T-helper 1 cell treated with Interleukin-12 subunit alpha and Interleukin-12 subunit beta and Interleukin-4 antibody, amounts not matched to agents 30 μg/mL and 1 μg/mL, for 36 hours (primary cell): ENCODE data around the gene PIAS1.
"Not testable (repeated sequence)": the region's sequence is repeated elsewhere in the genome, so short reads cannot be mapped to it uniquely, and the experiment has no call there.

ENCODE experiments used
- H3K27ac Mint-ChIP-seq: one replicate; pipeline ENCODE4 v1.8.0; 2021; ENCODE audit warnings: mild to moderate bottlenecking, mixed read lengths
- H3K27me3 Mint-ChIP-seq: one replicate; pipeline ENCODE4 v1.8.0; 2021; ENCODE audit warnings: low read depth, mixed read lengths
- H3K36me3 Mint-ChIP-seq: one replicate; pipeline ENCODE4 v1.8.0; 2021; ENCODE audit warnings: low read depth, mixed read lengths
- H3K4me1 Mint-ChIP-seq: one replicate; pipeline ENCODE4 v1.8.0; 2021; ENCODE audit warnings: low read depth, mixed read lengths
- H3K4me3 Mint-ChIP-seq: one replicate; pipeline ENCODE4 v1.8.0; 2021; ENCODE audit warnings: mild to moderate bottlenecking, moderate library complexity, mixed read lengths
- H3K9me3 Mint-ChIP-seq: one replicate; pipeline ENCODE4 v1.8.0; 2021; ENCODE audit warnings: mixed read lengths

PIAS1 gene

GRCh38 chr15:68231102-68231818 lies 177.1 kb downstream of the PIAS1 start:
- H3K9me3 Mint-ChIP-seq: no peaks in the 10 kb centered on the region
- peaks cover 30% of the 10 kb centered on the region for H3K4me1 Mint-ChIP-seq
- no peak overlapping the region for H3K27ac Mint-ChIP-seq
- H3K4me3 Mint-ChIP-seq: peak overlapping the region; percentile 8
- peaks cover 4% of the 10 kb centered on the region for H3K27me3 Mint-ChIP-seq
- peaks cover 5% of the 10 kb centered on the region for H3K36me3 Mint-ChIP-seq

- no peak overlapping the region for H3K4me3 Mint-ChIP-seq
- H3K36me3 Mint-ChIP-seq: peaks cover 5% of the 10 kb centered on the region
- H3K9me3 Mint-ChIP-seq: no peaks in the 10 kb centered on the region
- no peak overlapping the region for H3K27ac Mint-ChIP-seq
- H3K27me3 Mint-ChIP-seq: peaks cover 4% of the 10 kb centered on the region
- peaks cover 23% of the 10 kb centered on the region for H3K4me1 Mint-ChIP-seq
Observed at GRCh38 chr15:68232449-68232848, 178.3 kb downstream of the PIAS1 start.

- H3K36me3 Mint-ChIP-seq: peaks cover 5% of the 10 kb centered on the region
- peaks cover 18% of the 10 kb centered on the region for H3K4me1 Mint-ChIP-seq
- no peaks in the 10 kb centered on the region for H3K9me3 Mint-ChIP-seq
- no peak overlapping the region for H3K4me3 Mint-ChIP-seq
- H3K27ac Mint-ChIP-seq: no peak overlapping the region
- peaks cover 4% of the 10 kb centered on the region for H3K27me3 Mint-ChIP-seq
Observed at GRCh38 chr15:68232937-68233336, 178.8 kb downstream of the PIAS1 start.

GRCh38 chr15:68234060-68234459 lies 179.9 kb downstream of the PIAS1 start:
- Mint-ChIP-seq H3K36me3 (no peaks in the 10 kb centered on the region), H3K4me3 (no peak overlapping the region), H3K27ac (no peak overlapping the region), H3K4me1 (peaks cover 9% of the 10 kb centered on the region), H3K27me3 (peaks cover 14% of the 10 kb centered on the region), H3K9me3 (no peaks in the 10 kb centered on the region)

GRCh38 chr15:68234520-68234919 lies 180.4 kb downstream of the PIAS1 start:
- not testable (repeated sequence) for H3K9me3 Mint-ChIP-seq, H3K36me3 Mint-ChIP-seq

GRCh38 chr15:68235022-68235421 lies 180.9 kb downstream of the PIAS1 start:
- H3K4me1 Mint-ChIP-seq: peaks cover 5% of the 10 kb centered on the region
- H3K27me3 Mint-ChIP-seq: peaks cover 11% of the 10 kb centered on the region
- H3K4me3 Mint-ChIP-seq: no peak overlapping the region
- no peak overlapping the region for H3K27ac Mint-ChIP-seq
- H3K36me3 Mint-ChIP-seq: no peaks in the 10 kb centered on the region
- H3K9me3 Mint-ChIP-seq: no peaks in the 10 kb centered on the region

More at GRCh38 chr15:68234520-68234919, 180.4 kb downstream of the PIAS1 start:
- not testable (repeated sequence) for H3K27ac Mint-ChIP-seq, H3K4me3 Mint-ChIP-seq, H3K4me1 Mint-ChIP-seq
- peaks cover 14% of the 10 kb centered on the region for H3K27me3 Mint-ChIP-seq

GRCh38 chr15:68239025-68239424 lies 184.9 kb downstream of the PIAS1 start:
- Mint-ChIP-seq H3K4me3 (no peak overlapping the region), H3K36me3 (no peaks in the 10 kb centered on the region), H3K4me1 (no peaks in the 10 kb centered on the region), H3K27me3 (peaks cover 10% of the 10 kb centered on the region), H3K27ac (no peak overlapping the region), H3K9me3 (peaks cover under 1% of the 10 kb centered on the region)

- peaks cover 9% of the 10 kb centered on the region for H3K9me3 Mint-ChIP-seq
- peaks cover 22% of the 10 kb centered on the region for H3K27me3 Mint-ChIP-seq
- no peak overlapping the region for H3K4me3 Mint-ChIP-seq
- H3K4me1 Mint-ChIP-seq: no peaks in the 10 kb centered on the region
- H3K27ac Mint-ChIP-seq: no peak overlapping the region
- no peaks in the 10 kb centered on the region for H3K36me3 Mint-ChIP-seq
Observed at GRCh38 chr15:68241088-68241935, 187.2 kb downstream of the PIAS1 start.
